ENCODE data around the gene NFKB1.
A peak's percentile ranks its signal among the peaks of the same experiment; 100 is the strongest.

Gene NFKB1

DNA sequence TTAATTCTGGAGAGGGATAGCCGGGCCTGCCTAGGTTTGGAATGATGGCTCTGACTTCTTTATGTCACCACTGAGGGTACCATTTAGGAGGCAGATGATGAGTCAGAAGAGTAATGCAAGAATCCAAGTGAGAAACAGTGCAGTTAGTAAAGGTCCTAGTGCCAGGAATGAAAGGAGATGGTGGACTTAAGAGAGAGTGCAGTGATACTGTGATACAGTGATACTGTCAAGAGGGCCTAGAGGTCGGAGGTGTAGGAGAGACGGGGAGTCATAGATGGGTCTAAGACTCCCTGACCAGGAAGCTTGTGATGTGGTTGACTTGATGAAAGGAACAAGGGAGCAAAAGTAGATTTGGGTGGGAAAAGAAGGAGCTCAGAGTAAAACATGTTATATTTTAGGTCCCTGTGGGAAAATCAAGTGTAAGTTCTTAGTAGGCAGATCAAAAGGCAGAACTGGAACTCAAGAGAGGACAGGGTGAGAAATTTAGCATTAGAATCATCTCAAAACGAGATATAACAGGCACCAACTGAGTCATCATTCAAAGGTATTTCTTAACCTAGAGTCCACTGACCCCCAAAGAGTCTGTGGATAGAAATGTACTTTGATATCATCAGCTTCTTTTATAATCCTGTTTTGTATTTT is 85.0 kb downstream of the NFKB1 start:
- H3K36me3 ChIP-seq (replicated peaks; ENCODE audit: low read depth, low read length): peaks cover 85% of the 10 kb centered on the region
- H3K9me3 ChIP-seq (ENCODE audit: insufficient read depth, low read length): 0 out of 2 replicates have a peak, but pooled peaks cover 2% of the 10 kb centered on the region
- H3K79me2 ChIP-seq (ENCODE audit: low read length): peaks cover 6% of the 10 kb centered on the region; the same call in 1 of the 2 replicates
- no peak overlapping the region for H2AFZ ChIP-seq (ENCODE audit: low read depth, low read length)
- peak overlapping the region; percentile 60 for H3K4me2 ChIP-seq (ENCODE audit: low read length)
- peaks cover 32% of the 10 kb centered on the region for H3K4me1 ChIP-seq (ENCODE audit: low read length)
- H3K9ac ChIP-seq (ENCODE audit: low read length): no peak overlapping the region; the same call in 1 of the 2 replicates
- peak overlapping the region; percentile 50 for H3K27ac ChIP-seq (ENCODE audit: low read length)
- H4K20me1 ChIP-seq (ENCODE audit: insufficient read depth, low read length): peaks cover 40% of the 10 kb centered on the region
- H3K4me3 ChIP-seq (ENCODE audit: low read length): peak overlapping the region; percentile 35
- TF ChIP-seq, protein P1, sequence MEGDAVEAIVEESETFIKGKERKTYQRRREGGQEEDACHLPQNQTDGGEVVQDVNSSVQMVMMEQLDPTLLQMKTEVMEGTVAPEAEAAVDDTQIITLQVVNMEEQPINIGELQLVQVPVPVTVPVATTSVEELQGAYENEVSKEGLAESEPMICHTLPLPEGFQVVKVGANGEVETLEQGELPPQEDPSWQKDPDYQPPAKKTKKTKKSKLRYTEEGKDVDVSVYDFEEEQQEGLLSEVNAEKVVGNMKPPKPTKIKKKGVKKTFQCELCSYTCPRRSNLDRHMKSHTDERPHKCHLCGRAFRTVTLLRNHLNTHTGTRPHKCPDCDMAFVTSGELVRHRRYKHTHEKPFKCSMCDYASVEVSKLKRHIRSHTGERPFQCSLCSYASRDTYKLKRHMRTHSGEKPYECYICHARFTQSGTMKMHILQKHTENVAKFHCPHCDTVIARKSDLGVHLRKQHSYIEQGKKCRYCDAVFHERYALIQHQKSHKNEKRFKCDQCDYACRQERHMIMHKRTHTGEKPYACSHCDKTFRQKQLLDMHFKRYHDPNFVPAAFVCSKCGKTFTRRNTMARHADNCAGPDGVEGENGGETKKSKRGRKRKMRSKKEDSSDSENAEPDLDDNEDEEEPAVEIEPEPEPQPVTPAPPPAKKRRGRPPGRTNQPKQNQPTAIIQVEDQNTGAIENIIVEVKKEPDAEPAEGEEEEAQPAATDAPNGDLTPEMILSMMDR (IDR thresholded peaks at IDR 0.05; ENCODE audit: low read depth, low read length): no peak
- TF ChIP-seq EZH2phosphoT487 (IDR thresholded peaks at IDR 0.05; ENCODE audit: low read depth): no peak
- H3K27me3 ChIP-seq (ENCODE audit: low read depth, low read length): no peaks in the 10 kb centered on the region

- Histone ChIP-seq H3K27me3 (ENCODE audit: low read depth, low read length) (no peaks in the 10 kb centered on the region), H3K4me2 (ENCODE audit: low read length) (peak overlapping the region; percentile 60), H3K9ac (ENCODE audit: low read length) (no peak overlapping the region), H3K79me2 (ENCODE audit: low read length) (peaks cover 6% of the 10 kb centered on the region; the same call in 1 of the 2 replicates), H3K36me3 (replicated peaks; ENCODE audit: low read depth, low read length) (peaks cover 87% of the 10 kb centered on the region), H3K9me3 (ENCODE audit: insufficient read depth, low read length) (0 out of 2 replicates have a peak, but pooled peaks cover 2% of the 10 kb centered on the region), H3K4me3 (ENCODE audit: low read length) (no peak overlapping the region; the same call in 1 of the 2 replicates), H4K20me1 (ENCODE audit: insufficient read depth, low read length) (peaks cover 40% of the 10 kb centered on the region), H2AFZ (ENCODE audit: low read depth, low read length) (no peak overlapping the region), H3K27ac (ENCODE audit: low read length) (peak overlapping the region; percentile 50), H3K4me1 (ENCODE audit: low read length) (peaks cover 32% of the 10 kb centered on the region)
- TF ChIP-seq, protein P1 (IDR thresholded peaks at IDR 0.05; ENCODE audit: low read depth, low read length): no peak
- no peak for TF ChIP-seq EZH2phosphoT487 (IDR thresholded peaks at IDR 0.05; ENCODE audit: low read depth)
Observed at GRCh38 chr4:102586644-102587021, 85.5 kb downstream of the NFKB1 start.

DNA sequence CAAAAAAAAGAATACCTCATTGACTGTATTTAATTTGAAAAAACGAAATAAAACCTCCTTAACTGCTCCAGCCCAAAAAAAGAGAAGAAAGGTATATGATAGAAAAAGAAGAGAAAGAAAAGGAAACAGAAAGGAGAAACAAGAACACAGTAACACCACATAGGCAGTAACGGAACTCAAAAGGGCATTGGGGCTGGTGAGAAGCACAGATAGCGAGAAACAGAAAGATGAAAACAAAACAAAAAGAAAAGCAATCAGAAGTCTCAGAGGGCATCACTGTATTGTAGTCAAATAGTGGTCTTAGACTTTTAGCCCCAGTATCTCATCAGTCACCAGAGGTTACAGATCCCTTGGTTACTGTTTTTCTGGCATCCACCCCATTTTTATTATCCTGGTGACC is 88.6 kb downstream of the NFKB1 start:
- TF ChIP-seq, protein P1 (IDR thresholded peaks at IDR 0.05; ENCODE audit: low read depth, low read length): no peak
- TF ChIP-seq EZH2phosphoT487 (IDR thresholded peaks at IDR 0.05; ENCODE audit: low read depth): no peak
- H3K27ac ChIP-seq (ENCODE audit: low read length): no peak overlapping the region
- H3K79me2 ChIP-seq (ENCODE audit: low read length): peaks cover 12% of the 10 kb centered on the region
- peaks cover 82% of the 10 kb centered on the region for H3K36me3 ChIP-seq (replicated peaks; ENCODE audit: low read depth, low read length)
- H3K4me1 ChIP-seq (ENCODE audit: low read length): peaks cover 36% of the 10 kb centered on the region
- no peak overlapping the region for H3K4me2 ChIP-seq (ENCODE audit: low read length)
- H2AFZ ChIP-seq (ENCODE audit: low read depth, low read length): no peak overlapping the region
- H3K27me3 ChIP-seq (ENCODE audit: low read depth, low read length): no peaks in the 10 kb centered on the region
- peaks cover 38% of the 10 kb centered on the region for H4K20me1 ChIP-seq (ENCODE audit: insufficient read depth, low read length)
- no peak overlapping the region for H3K9ac ChIP-seq (ENCODE audit: low read length)
- H3K4me3 ChIP-seq (ENCODE audit: low read length): no peak overlapping the region
- 0 out of 2 replicates have a peak, but pooled peaks cover 2% of the 10 kb centered on the region for H3K9me3 ChIP-seq (ENCODE audit: insufficient read depth, low read length)

- TF ChIP-seq, protein P1 (IDR thresholded peaks at IDR 0.05; ENCODE audit: low read depth, low read length): no peak
- TF ChIP-seq EZH2phosphoT487 (IDR thresholded peaks at IDR 0.05; ENCODE audit: low read depth): no peak
- H3K4me2 ChIP-seq (ENCODE audit: low read length): no peak overlapping the region
- peaks cover 88% of the 10 kb centered on the region for H3K36me3 ChIP-seq (replicated peaks; ENCODE audit: low read depth, low read length)
Observed at GRCh38 chr4:102592256-102592655, 91.1 kb downstream of the NFKB1 start.

More at GRCh38 chr4:102592256-102592655, 91.1 kb downstream of the NFKB1 start:
- no peak overlapping the region for H3K27ac ChIP-seq (ENCODE audit: low read length)
- peaks cover 15% of the 10 kb centered on the region for H4K20me1 ChIP-seq (ENCODE audit: insufficient read depth, low read length)
- H3K9me3 ChIP-seq (ENCODE audit: insufficient read depth, low read length): 0 out of 2 replicates have a peak, but pooled peaks cover 2% of the 10 kb centered on the region
- H3K27me3 ChIP-seq (ENCODE audit: low read depth, low read length): no peaks in the 10 kb centered on the region
- H3K4me3 ChIP-seq (ENCODE audit: low read length): no peak overlapping the region
- peaks cover 12% of the 10 kb centered on the region for H3K4me1 ChIP-seq (ENCODE audit: low read length)
- no peak overlapping the region for H3K9ac ChIP-seq (ENCODE audit: low read length)
- H2AFZ ChIP-seq (ENCODE audit: low read depth, low read length): no peak overlapping the region
- H3K79me2 ChIP-seq (ENCODE audit: low read length): peaks cover 6% of the 10 kb centered on the region
